Bronchial epithelial cell (primary cell): Measurements from ENCODE around the gene SLIT3. TPM values are rescaled to one million over a fixed set of nuclear protein-coding genes. Genes with fewer than 3 reads are reported as not detected.

Experiments used
- DNase-seq: peaks from one replicate; pipeline ENCODE4 v3.0.0-alpha.2; 2010; ENCODE audit warnings: low read depth
- FAIRE-seq: peaks from 2 replicates; lab custom pipeline; 2011; peaks lifted over from hg19 to GRCh38; lab: Jason Lieb, UNC
- H3K27me3 ChIP-seq: 2 replicates; pipeline ENCODE4 v1.5.1; 2011; ENCODE audit warnings: low read length; ENCODE audit not compliant: control insufficient read depth, insufficient read depth
- H3K36me3 ChIP-seq: 2 replicates; pipeline ENCODE4 v1.5.1; 2011; ENCODE audit warnings: low read length; ENCODE audit not compliant: control insufficient read depth, insufficient read depth
- H3K4me3 ChIP-seq: 2 replicates; pipeline ENCODE4 v1.5.1; 2011; ENCODE audit warnings: mild to moderate bottlenecking, low read depth, low read length, control low read depth
- CTCF ChIP-seq: IDR thresholded peaks from 2 replicates; pipeline ENCODE4 v1.5.1; 2011; ENCODE audit warnings: mild to moderate bottlenecking, moderate library complexity, low read length, control low read depth, inconsistent platforms; ENCODE audit not compliant: insufficient read depth, severe bottlenecking
- total RNA-seq: library from RNA; depleted of rRNA; stranded (reverse); fragments of >200 nt; gene quantifications from 2 replicates; pipeline ENCODE4 v1.2.1, GENCODE V29; 2014

SLIT3 gene
- total RNA-seq, 1 donor from 2014 or later: 0.79 TPM

GRCh38 chr5:168667301-168667840 lies 633.6 kb downstream of the SLIT3 start:
- no peaks in the 10 kb centered on the region for H3K27me3 ChIP-seq
- no peaks in the 10 kb centered on the region for H3K36me3 ChIP-seq
- no peak for TF ChIP-seq CTCF
- DNase-seq (no peak), FAIRE-seq (no peak)
- no peak overlapping the region for H3K4me3 ChIP-seq

- no peak for FAIRE-seq
- no peak for DNase-seq
- Histone ChIP-seq H3K27me3 (no peaks in the 10 kb centered on the region), H3K36me3 (no peaks in the 10 kb centered on the region), H3K4me3 (no peak overlapping the region)
- TF ChIP-seq CTCF: no peak
Measured at GRCh38 chr5:168666356-168666755, 634.6 kb downstream of the SLIT3 start.

GRCh38 chr5:168663276-168664004 lies 637.5 kb downstream of the SLIT3 start:
- no peak for TF ChIP-seq CTCF
- FAIRE-seq (peak; percentile 52), DNase-seq (no peak)
- Histone ChIP-seq H3K36me3 (no peaks in the 10 kb centered on the region), H3K4me3 (no peak overlapping the region), H3K27me3 (no peaks in the 10 kb centered on the region)

GRCh38 chr5:168661593-168662485 lies 639.1 kb downstream of the SLIT3 start:
- no peak for FAIRE-seq
- no peak for DNase-seq
- Histone ChIP-seq H3K4me3 (no peak overlapping the region), H3K27me3 (no peaks in the 10 kb centered on the region), H3K36me3 (no peaks in the 10 kb centered on the region)
- no peak for TF ChIP-seq CTCF

- FAIRE-seq: no peak
- no peak overlapping the region for H3K4me3 ChIP-seq
- H3K27me3 ChIP-seq: no peaks in the 10 kb centered on the region
- DNase-seq: peak; percentile 20
- no peak for TF ChIP-seq CTCF
- H3K36me3 ChIP-seq: no peaks in the 10 kb centered on the region
Measured at GRCh38 chr5:168660691-168661090, 640.2 kb downstream of the SLIT3 start.
